LNCAP (cell line): ENCODE results near the gene TECTA.

Experiments
- CTCF ChIP-seq: fragments of 450-650 bp; IDR thresholded peaks from 2 replicates; pipeline ENCODE4 v1.5.1; 2017; ENCODE audit warnings: mild to moderate bottlenecking

Gene TECTA

DNA sequence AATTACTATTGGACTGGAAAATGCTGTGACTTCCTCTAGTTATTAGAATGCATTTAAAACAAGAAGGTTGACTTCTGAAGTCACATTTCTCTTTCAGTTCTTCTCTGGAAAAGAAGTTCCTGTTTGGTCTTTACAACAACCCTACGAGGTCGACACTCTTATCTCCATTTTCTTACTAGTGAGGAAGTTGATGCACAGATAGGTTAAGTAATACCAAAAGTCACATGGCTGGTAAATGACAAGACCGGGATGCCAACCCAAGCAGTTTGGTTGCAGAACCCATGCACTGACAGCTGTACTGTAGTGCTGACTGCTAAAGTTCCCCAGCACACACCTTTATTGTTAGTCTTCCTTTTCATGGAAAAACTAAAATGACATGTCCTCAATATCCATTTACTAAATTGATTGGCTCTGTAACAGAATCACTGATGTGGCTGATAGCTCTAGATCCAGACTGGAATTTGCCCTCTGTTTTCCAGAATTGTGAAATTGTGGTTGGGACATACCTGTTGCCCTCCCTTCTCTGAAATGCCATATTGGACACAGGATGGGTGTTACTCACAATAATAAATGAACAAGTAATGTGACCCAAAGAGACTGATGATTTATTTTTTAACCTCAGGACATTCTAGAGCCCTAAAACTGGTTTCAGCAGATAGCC, 9.4 kb upstream of the TECTA start:
- no peak for TF ChIP-seq CTCF

DNA sequence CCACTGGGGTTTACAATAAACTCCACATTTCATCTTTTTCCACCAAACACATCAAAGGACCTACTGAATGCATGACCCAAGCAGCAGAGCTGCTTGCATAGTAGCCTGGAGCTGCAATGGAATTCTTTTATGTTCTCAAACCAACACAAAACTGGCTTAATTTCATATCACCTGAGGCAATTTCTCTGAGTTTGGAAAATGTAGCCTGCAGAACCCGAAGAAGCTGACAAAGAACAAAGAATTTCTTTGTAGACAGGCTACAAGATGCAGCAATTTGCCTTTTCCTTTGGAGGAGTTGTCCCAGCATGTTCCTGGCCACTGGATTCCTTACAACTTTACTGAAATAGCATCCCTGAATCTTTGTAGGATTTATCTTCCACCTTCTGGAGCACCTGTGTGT, 5.5 kb upstream of the TECTA start:
- no peak for TF ChIP-seq CTCF

DNA sequence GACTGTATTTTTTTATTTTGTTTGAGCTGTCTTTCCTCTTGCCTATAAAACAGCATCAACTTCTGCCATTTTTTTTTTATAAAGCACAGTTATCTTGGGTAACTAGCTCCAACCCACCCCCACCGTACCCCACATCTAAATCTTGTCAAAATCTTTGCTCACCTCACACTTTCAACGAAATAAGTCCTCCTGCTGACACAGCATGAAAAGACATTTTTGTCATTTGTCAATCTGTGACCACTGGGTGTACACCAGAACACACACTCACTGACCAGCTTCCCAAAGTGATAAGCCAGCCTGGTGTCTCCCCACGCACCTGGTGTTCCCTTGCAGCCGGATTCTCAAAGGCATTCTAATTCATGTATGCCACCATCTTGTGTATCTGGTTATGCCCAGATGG, 1.7 kb upstream of the TECTA start:
- TF ChIP-seq CTCF = no peak

GRCh38 chr11:121099885-121100284, 1.2 kb upstream of the TECTA start:
- no peak for TF ChIP-seq CTCF

DNA sequence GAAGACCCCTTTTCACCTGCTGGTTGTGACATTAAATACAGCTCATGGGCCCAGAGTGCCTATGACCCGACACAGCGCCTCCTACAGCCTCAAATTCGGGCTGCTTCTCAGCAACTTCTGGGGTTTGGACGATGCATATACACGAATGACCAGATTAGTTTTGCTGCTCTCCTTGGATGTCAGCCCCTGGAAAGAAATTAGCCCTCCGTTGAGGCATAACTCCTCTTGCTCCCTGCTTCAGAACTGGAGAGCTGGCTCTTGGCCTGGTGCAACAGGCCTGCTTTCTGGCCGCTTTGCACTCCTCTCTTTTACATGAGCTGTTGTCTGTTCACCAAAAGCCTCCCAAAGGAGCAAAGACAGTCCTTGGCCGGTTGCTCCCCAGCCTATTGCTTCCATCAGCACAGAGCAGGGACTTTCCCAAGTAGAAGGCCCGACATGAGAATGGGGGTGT, 3.3 kb downstream of the TECTA start:
- TF ChIP-seq CTCF = peak; percentile 26; the same call in 1 of the 2 replicates

DNA sequence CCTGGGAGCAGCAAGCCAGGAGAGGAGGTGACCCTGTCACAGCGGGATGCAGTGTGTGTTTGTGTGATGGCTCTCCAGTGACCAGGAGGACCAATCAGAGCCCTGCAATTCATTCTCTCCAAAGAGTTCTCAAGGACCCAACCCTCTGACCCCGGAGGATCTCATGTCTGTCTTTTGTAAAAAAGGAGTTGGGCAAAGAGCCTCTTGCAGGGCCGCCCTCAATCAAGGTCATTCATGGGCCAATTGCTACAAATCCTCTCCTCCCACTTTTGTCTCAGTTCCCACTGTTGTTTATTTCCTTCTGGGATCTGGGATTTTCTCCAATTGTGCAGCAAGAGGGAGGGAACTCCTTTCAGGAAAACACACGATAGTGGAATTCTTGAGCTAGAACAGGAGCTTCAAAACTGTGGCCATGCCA, 4.0 kb downstream of the TECTA start:
- no peak for TF ChIP-seq CTCF

- no peak for TF ChIP-seq CTCF
Observed at GRCh38 chr11:121105481-121106195, 4.6 kb downstream of the TECTA start.
